T-cell (primary cell): ENCODE data around the gene NLRC3. TPM values are rescaled to one million over a fixed set of nuclear protein-coding genes. Genes with fewer than 3 reads are reported as not detected.
A peak's percentile ranks its signal among the peaks of the same experiment; 100 is the strongest.
"Not testable (repeated sequence)": the region's sequence is repeated elsewhere in the genome, so short reads cannot be mapped to it uniquely, and the experiment has no call there.

Experiments used
- ATAC-seq, 4 experiments: fragments of 200-7000 bp in 3 of 4; fragments of 150-1000 bp in 1 of 4; cut with Tn5 transposase; replicated peaks in 1 of 4; 1 replicate in 3 of 4; 2 replicates in 1 of 4; pipeline ENCODE4 v1.10.0; 2021; ENCODE audit warnings: moderate library complexity in 3 of 4, mild to moderate bottlenecking in 2 of 4, moderate number of reproducible peaks in 1 of 4
- CTCF ChIA-PET, 2 donors: fragments of 300-600 bp; sonication (Branson Sonifier 250); formaldehyde crosslinking; loops; one replicate each; lab custom pipeline; 2022; ENCODE audit warnings: antibody characterized with exemption in 2 of 2; lab: Charles Lee
- POLR2A ChIA-PET, 2 donors: fragments of 300-600 bp; sonication (Branson Sonifier 250); formaldehyde crosslinking; loops; one replicate each; lab custom pipeline; 2022; ENCODE audit warnings: antibody characterized with exemption in 2 of 2; lab: Charles Lee
- DNase-seq, 35 experiments: peaks; one replicate each; pipeline versions ENCODE4 v3.0.0 to v3.0.0-alpha.2; 2013 to 2023
- H3K27ac ChIP-seq: one replicate; pipeline ENCODE4 v1.5.1; 2013; ENCODE audit warnings: low read length
- H3K27me3 ChIP-seq, 2 experiments: replicated peaks in 1 of 2; 1 replicate in 1 of 2; 2 replicates in 1 of 2; pipeline versions ENCODE4 v1.6.1 to v1.7.0; 2013; ENCODE audit warnings: low read length in 1 of 2, mixed read lengths in 1 of 2; ENCODE audit not compliant: control insufficient read depth in 2 of 2, insufficient read depth in 2 of 2; ENCODE audit errors: extremely low read depth in 1 of 2
- H3K36me3 ChIP-seq, 2 donors: 1 replicate in 1 of 2; 2 replicates in 1 of 2; pipeline versions ENCODE4 v1.6.1 to v1.7.0; 2013; ENCODE audit warnings: low read length in 1 of 2; ENCODE audit not compliant: control insufficient read depth in 2 of 2, insufficient read depth in 1 of 2; ENCODE audit errors: extremely low read depth in 1 of 2
- H3K4me1 ChIP-seq, 2 experiments: 1 replicate in 1 of 2; 2 replicates in 1 of 2; pipeline versions ENCODE4 v1.6.1 to v1.7.0; 2013; ENCODE audit warnings: low read length in 2 of 2, mixed read lengths in 1 of 2; ENCODE audit not compliant: insufficient read depth in 2 of 2, control insufficient read depth in 1 of 2; ENCODE audit errors: extremely low read depth in 1 of 2
- H3K4me3 ChIP-seq, 2 donors: 1 replicate in 1 of 2; 2 replicates in 1 of 2; pipeline versions ENCODE4 v1.5.1 to v1.7.0; 2013; ENCODE audit warnings: mild to moderate bottlenecking in 2 of 2, low read length in 1 of 2, moderate library complexity in 1 of 2; ENCODE audit not compliant: control insufficient read depth in 1 of 2; ENCODE audit errors: extremely low read depth in 1 of 2
- H3K9me3 ChIP-seq: 2 replicates; pipeline ENCODE4 v1.7.0; 2013
- H3K27ac Mint-ChIP-seq, 2 donors: one replicate each; pipeline ENCODE4 v1.8.0; 2020 to 2021; ENCODE audit warnings: mild to moderate bottlenecking in 2 of 2, mixed read lengths in 2 of 2
- H3K27me3 Mint-ChIP-seq, 2 donors: one replicate each; pipeline ENCODE4 v1.8.0; 2021 to 2022; ENCODE audit warnings: mixed read lengths in 2 of 2
- H3K36me3 Mint-ChIP-seq: one replicate; pipeline ENCODE4 v1.8.0; 2021; ENCODE audit warnings: mixed read lengths
- H3K4me1 Mint-ChIP-seq, 3 donors: one replicate each; pipeline ENCODE4 v1.8.0; 2020 to 2022; ENCODE audit warnings: mixed read lengths in 3 of 3, mild to moderate bottlenecking in 1 of 3
- H3K4me3 Mint-ChIP-seq, 3 donors: one replicate each; pipeline ENCODE4 v1.8.0; 2020 to 2022; ENCODE audit warnings: mild to moderate bottlenecking in 3 of 3, mixed read lengths in 3 of 3, moderate library complexity in 3 of 3
- H3K9me3 Mint-ChIP-seq, 3 donors: one replicate each; pipeline ENCODE4 v1.8.0; 2020 to 2022; ENCODE audit warnings: mixed read lengths in 3 of 3
- WGBS: methylation state at CpG from one replicate; pipeline ENCODE4 v1.1.5; 2013; ENCODE audit warnings: missing lambda C conversion rate; ENCODE audit not compliant: insufficient coverage; 5-methylcytosine and 5-hydroxymethylcytosine counted together
- total RNA-seq, 35 experiments: library from RNA in 6 of 35; stranded (reverse) in 6 of 35; fragments of 120-200 nt in 1 of 35; gene quantifications; one replicate each; pipeline versions ENCODE4 v1.2.1 to v1.2.4 and lab custom pipeline; 2013 to 2026

NLRC3 gene
- total RNA-seq, 5 donors from 2014 or later (not counting 1 experiment from before 2014, with no cell fraction given), result 75.6 to 178 (median 160) TPM

GRCh38 chr16:3510416-3510815, 66.8 kb downstream of the NLRC3 start:
- Mint-ChIP-seq H3K27ac (peak overlapping the region; percentile 85 to 96), H3K36me3 (peaks cover 45% of the 10 kb centered on the region), H3K4me3 (peak overlapping the region in 1 of 3 donors; percentile 69), H3K27me3 (no peaks in the 10 kb centered on the region), H3K9me3 (no peaks in the 10 kb centered on the region), H3K4me1 (peaks cover 52 to 64% (median 61%) of the 10 kb centered on the region in 3 donors)
- ATAC-seq, result no peak
- WGBS, result 96% methylated on average over 7 of the region's 10 CpGs
- peaks cover 0 to 37% of the 10 kb centered on the region in 2 experiments for H3K4me1 ChIP-seq
- DNase-seq, result no peak
- H3K36me3 ChIP-seq, result peaks cover 3 to 52% of the 10 kb centered on the region in 2 donors
- H3K9me3 ChIP-seq, result no peaks in the 10 kb centered on the region
- ChIA-PET CTCF (interaction anchor here (0.6 to 1.2 kb wide), 4 partner anchors 10 to 479 kb away, joined by 3 to 10 read pairs (median 4); partner anchors contain the start of gene CLUAP1 (in 1 of the 2)), POLR2A (interaction anchor here in 1 of 2 donors (0.7 kb wide), 1 partner anchor 327 kb away, joined by 4 read pairs; no protein-coding TSS in a partner anchor)
- no peak overlapping the region for H3K4me3 ChIP-seq
- H3K27me3 ChIP-seq, result no peaks in the 10 kb centered on the region
- H3K27ac ChIP-seq, result peak overlapping the region; percentile 79

DNA sequence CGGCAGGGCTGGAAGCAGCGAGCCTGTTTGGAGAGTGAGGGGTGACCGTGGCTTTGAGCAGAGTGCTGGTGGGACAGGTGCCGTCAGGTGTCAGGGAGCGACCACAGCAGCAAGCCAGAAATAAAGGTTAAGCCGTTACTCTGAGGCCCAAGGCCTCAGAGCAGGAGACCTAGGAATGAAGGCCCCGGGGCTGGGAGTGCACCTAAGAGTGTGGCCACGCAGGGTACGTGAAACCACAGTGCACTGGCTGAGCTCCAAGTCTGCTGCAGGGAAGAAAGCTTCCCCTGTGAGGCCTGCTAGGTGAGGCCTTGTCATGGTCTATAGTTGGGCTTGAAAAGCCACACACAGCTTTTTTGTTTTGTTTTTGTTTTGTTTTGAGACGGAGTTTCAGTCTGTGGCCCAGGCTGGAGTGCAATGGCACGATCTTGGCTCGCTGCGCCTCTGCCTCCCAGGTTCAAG, 67.7 kb downstream of the NLRC3 start:
- no peaks in the 10 kb centered on the region for H3K27me3 ChIP-seq
- ATAC-seq (peak; percentile 99 to 100 (median 99)), DNase-seq (peak; percentile 67 to 90 (median 82))
- CTCF ChIA-PET, result interaction anchor here (0.5 to 1.2 kb wide), 7 partner anchors 9 to 478 kb away, joined by 3 to 10 read pairs (median 3); partner anchors contain the start of genes CLUAP1 (in 1 of the 2) and ZNF174 (in 1 of the 2)
- H3K4me3 ChIP-seq, result no peak overlapping the region
- Mint-ChIP-seq H3K36me3 (peaks cover 41% of the 10 kb centered on the region), H3K27me3 (no peaks in the 10 kb centered on the region), H3K4me3 (peak overlapping the region in 2 of 3 donors; percentile 25 to 69), H3K4me1 (peaks cover 59 to 71% (median 65%) of the 10 kb centered on the region in 3 donors), H3K27ac (peak overlapping the region; percentile 85 to 96), H3K9me3 (no peaks in the 10 kb centered on the region)
- H3K36me3 ChIP-seq, result peaks cover 3 to 49% of the 10 kb centered on the region in 2 donors
- POLR2A ChIA-PET, result interaction anchor here in 1 of 2 donors (0.5 to 1.0 kb wide), 3 partner anchors 10 to 49 kb away, joined by 3 to 4 read pairs (median 3); no protein-coding TSS in a partner anchor
- H3K4me1 ChIP-seq, result peaks cover 3 to 43% of the 10 kb centered on the region in 2 experiments
- H3K9me3 ChIP-seq, result no peaks in the 10 kb centered on the region
- WGBS, result 30% methylated on average over 9 of the region's 13 CpGs
- H3K27ac ChIP-seq, result peak overlapping the region; percentile 79

- Mint-ChIP-seq H3K27ac (peak overlapping the region; percentile 85 to 96), H3K27me3 (no peaks in the 10 kb centered on the region), H3K9me3 (no peaks in the 10 kb centered on the region), H3K4me1 (peaks cover 67 to 76% (median 68%) of the 10 kb centered on the region in 3 donors), H3K36me3 (peaks cover 34% of the 10 kb centered on the region), H3K4me3 (peak overlapping the region in 2 of 3 donors; percentile 1 to 69)
- Histone ChIP-seq H3K9me3 (no peaks in the 10 kb centered on the region), H3K36me3 (peaks cover 3 to 41% of the 10 kb centered on the region in 2 donors), H3K27ac (peak overlapping the region; percentile 79), H3K27me3 (no peaks in the 10 kb centered on the region), H3K4me3 (no peak overlapping the region), H3K4me1 (peaks cover 10 to 45% of the 10 kb centered on the region in 2 experiments)
- POLR2A ChIA-PET, result no interaction called here
- no peak for ATAC-seq
- CTCF ChIA-PET, result no interaction called here
- WGBS, result 96% methylated on average over 5 of the region's 7 CpGs
- DNase-seq, result peak in 1 of 35 experiments; percentile 21
These were observed 68.5 kb downstream of the NLRC3 start for GRCh38 chr16:3508736-3509135.

GRCh38 chr16:3503523-3503922, 73.7 kb downstream of the NLRC3 start:
- CTCF ChIA-PET, result no interaction called here

DNA sequence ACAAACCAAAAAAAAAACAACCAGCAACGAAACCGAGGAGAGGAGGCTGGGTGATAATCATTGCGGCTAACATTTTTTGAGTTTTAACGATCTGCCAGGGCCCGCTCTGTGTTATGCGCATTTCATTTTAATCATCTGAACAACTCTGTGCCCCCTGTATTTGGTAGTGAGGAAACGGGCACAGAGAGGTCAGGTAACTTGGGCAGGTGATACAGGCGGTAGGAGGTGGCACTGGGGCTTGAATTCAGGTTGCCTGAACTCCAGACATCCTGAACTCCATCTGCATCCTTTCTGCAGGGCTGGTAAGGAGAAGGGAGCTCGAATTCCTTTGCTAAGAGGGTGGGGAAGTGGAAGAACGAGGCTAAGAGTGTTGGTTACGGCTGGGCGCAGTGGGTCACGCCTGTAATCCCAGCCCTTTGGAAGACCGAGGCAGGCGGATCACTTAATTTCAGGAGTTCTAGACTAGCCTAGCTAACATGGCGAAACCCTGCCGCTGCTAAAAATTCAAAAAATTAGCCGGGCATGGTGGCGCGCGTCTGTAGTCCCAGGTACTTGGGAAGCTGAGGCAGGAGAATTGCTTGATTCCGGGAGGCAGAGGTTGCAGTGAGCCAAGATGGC, 75.3 kb downstream of the NLRC3 start:
- Histone ChIP-seq H3K27me3 (no peaks in the 10 kb centered on the region), H3K36me3 (peaks cover 3 to 14% of the 10 kb centered on the region in 2 donors), H3K9me3 (no peaks in the 10 kb centered on the region), H3K4me3 (peak overlapping the region; percentile 32 to 83), H3K4me1 (peaks cover 27 to 49% of the 10 kb centered on the region in 2 experiments), H3K27ac (peak overlapping the region; percentile 46)
- peaks cover 61 to 65% (median 61%) of the 10 kb centered on the region in 3 donors for H3K4me1 Mint-ChIP-seq
- peaks cover 12% of the 10 kb centered on the region for H3K36me3 Mint-ChIP-seq
- peak overlapping the region; percentile 94 to 97 for H3K27ac Mint-ChIP-seq
- ChIA-PET POLR2A (no interaction called here), CTCF (no interaction called here)
- no peak for DNase-seq
- H3K9me3 Mint-ChIP-seq, result peaks cover 0 to 3% (median 0%) of the 10 kb centered on the region in 3 donors
- ATAC-seq, result no peak
- 94% methylated on average over 14 of the region's 22 CpGs for WGBS
- peak overlapping the region; percentile 84 to 92 (median 92) for H3K4me3 Mint-ChIP-seq
- no peaks in the 10 kb centered on the region for H3K27me3 Mint-ChIP-seq

More at GRCh38 chr16:3503523-3503922, 73.7 kb downstream of the NLRC3 start:
- WGBS, result 3% methylated on average over 6 of the region's 6 CpGs
- Histone ChIP-seq H3K9me3 (no peaks in the 10 kb centered on the region), H3K36me3 (peaks cover 3 to 20% of the 10 kb centered on the region in 2 donors), H3K4me3 (peak overlapping the region in 1 of 2 donors; percentile 19), H3K4me1 (peaks cover 27 to 50% of the 10 kb centered on the region in 2 experiments), H3K27ac (peak overlapping the region; percentile 80), H3K27me3 (no peaks in the 10 kb centered on the region)
- Mint-ChIP-seq H3K27me3 (no peaks in the 10 kb centered on the region), H3K36me3 (peaks cover 18% of the 10 kb centered on the region), H3K9me3 (peaks cover 0 to 3% (median 0%) of the 10 kb centered on the region in 3 donors), H3K4me1 (peaks cover 70 to 73% (median 70%) of the 10 kb centered on the region in 3 donors), H3K27ac (peak overlapping the region; percentile 94 to 97), H3K4me3 (peak overlapping the region; percentile 66 to 92 (median 92))
- ATAC-seq, result peak; percentile 46 to 66 (median 60)
- peak; percentile 23 to 77 (median 47) for DNase-seq
- POLR2A ChIA-PET, result no interaction called here

DNA sequence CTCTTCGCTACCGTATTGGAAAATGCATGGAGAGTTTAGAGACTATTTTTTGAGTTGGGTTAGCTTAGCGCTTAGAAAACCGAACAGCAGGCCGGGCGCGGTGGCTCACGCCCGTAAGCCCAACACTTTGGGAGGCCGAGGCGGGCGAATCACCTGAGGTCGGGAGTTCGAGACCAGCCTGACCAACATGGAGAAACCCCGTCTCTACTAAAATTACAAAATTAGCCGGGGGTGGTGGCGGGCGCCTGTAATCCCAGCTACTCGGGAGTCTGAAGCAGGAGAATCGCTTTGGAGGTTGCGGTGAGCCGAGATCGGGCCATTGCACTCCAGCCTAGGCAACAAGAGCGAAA, 75.8 kb downstream of the NLRC3 start:
- DNase-seq, H3K9me3 Mint-ChIP-seq, H3K27me3 ChIP-seq, POLR2A ChIA-PET, ATAC-seq, H3K27me3 Mint-ChIP-seq, H3K9me3 ChIP-seq: not testable (repeated sequence)
- Mint-ChIP-seq H3K27ac (peak overlapping the region; percentile 94 to 97), H3K4me3 (peak overlapping the region; percentile 84 to 92 (median 92)), H3K36me3 (peaks cover 12% of the 10 kb centered on the region), H3K4me1 (peaks cover 61 to 64% (median 61%) of the 10 kb centered on the region in 3 donors)
- Histone ChIP-seq H3K36me3 (peaks cover 3 to 11% of the 10 kb centered on the region in 2 donors), H3K4me1 (peaks cover 27 to 49% of the 10 kb centered on the region in 2 experiments), H3K4me3 (peak overlapping the region; percentile 69 to 83), H3K27ac (peak overlapping the region; percentile 46)
- 33% methylated on average over 6 of the region's 24 CpGs for WGBS
- CTCF ChIA-PET, result interaction anchor here in 1 of 2 donors (1.2 kb wide), 1 partner anchor 8 kb away, joined by 10 read pairs; no protein-coding TSS in a partner anchor
